ENCODE data around the gene VWF.
"Not testable (repeated sequence)": the region's sequence is repeated elsewhere in the genome, so short reads cannot be mapped to it uniquely, and the experiment has no call there.

The VWF gene

DNA sequence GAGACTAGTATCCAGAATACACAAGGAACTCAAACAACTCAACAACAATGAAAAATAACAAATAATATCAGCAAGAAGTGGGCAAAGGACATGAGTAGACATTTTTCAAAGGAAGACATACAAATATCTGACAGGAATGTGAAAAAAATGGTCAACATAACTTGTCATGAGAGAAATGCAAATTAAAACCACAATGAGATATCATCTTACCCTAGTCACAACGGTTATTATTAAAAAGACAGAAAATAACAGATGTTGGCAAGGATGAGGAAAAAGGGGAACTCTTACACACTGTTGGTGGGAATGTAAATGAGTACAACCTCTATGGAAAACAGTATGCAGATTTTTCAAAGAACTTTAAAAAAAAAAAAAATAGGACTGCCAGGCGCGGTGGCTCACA lies 20.4 kb downstream of the VWF start:
- no peak for DNase-seq (ENCODE audit: low read depth in 2 of 2)

DNA sequence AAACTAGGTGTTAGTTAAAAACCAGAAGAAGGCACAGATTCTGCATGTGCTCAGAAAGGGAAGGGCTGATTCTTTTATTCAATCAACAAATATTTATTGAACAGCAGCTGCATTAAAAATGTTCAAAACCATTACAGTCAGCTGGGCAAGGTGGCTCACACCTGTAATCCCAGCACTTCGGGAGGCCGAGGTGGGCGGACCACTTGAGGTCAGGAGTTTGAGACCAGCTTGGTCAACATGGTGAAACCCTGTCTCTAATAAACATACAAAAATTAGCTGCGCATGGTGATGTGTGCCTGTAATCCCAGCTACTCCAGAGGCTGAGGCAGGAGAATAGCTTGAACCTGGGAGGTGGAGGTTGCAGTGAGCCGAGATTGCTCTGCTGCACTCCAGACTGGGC lies 22.4 kb downstream of the VWF start:
- DNase-seq (ENCODE audit: low read depth in 2 of 2): not testable (repeated sequence)

DNA sequence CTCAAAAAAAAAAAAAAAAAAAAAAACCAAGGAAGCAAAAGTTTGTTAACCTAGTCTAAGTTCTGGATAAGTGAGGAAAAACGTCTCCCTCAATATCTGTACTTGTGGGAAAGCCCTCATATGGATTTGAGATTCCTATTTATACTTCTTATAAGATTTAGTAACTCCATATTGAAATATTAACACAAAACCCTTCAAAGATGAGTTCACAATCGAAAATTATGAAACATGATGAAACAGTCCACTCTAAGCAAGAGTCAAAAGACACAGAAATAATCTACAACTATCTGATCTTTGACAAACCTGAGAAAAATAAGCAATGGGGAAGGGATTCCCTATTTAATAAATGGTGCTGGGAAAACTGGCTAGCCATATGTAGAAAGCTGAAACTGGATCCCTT lies 25.2 kb downstream of the VWF start:
- no peak for DNase-seq (ENCODE audit: low read depth in 2 of 2)

DNA sequence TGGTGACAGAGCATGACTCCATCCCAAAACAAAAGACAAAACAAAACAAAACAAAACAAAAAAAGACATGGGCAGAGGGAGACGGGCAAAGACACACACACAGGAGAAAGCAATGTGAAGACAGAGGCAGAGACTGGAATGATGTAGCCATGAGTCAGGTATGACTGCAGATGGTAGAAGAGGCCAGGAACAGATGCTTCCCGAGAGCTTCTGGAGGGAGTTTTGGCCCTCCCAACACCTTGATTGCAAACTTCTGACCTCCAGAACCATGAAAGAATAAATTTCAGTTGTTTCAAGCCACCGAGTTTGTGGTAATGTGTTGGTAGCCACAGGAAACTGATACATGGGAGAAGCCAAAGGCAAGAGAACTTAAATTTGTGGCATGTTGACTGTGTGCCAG lies 27.1 kb downstream of the VWF start:
- no peak for DNase-seq (ENCODE audit: low read depth in 2 of 2)

DNA sequence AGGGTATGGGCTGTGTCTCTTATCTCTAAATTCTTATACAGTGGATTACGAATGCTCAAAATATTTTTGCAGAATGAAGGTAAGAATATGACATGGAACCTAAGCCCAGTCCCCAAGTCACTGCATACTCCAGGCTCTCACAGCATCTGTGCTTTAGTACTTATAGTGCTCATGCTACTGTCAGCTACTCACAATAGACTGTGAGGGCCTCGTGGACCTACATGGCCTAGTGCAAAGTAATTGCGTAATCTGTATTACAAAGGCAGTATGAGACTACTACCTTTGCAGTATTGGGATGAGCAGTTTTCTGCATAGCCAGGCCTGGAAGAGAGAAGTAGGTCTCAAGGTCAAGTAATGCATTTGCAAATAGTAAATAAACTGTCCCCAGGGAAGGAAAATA lies 27.9 kb downstream of the VWF start:
- DNase-seq (ENCODE audit: low read depth in 2 of 2): no peak

DNA sequence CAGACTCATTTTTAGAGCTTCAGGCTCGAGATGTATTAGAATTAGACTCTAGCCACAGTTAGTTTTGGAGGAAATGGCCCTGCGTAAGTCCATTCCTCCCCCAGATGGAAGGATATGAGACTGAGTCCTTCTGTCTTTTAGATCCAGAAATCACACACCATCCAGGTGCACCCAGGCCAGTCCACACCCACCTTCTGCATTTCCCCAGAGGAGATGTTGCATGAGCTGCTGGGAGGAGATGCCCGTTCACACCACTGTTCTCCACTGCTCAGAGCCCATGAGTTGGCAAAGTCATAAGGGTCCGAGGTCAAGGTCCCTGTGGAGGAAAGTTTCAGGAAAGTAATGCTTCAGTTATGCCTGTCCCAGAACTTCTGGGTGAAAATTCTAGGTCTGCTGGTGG lies 29.2 kb downstream of the VWF start:
- DNase-seq (ENCODE audit: low read depth in 2 of 2): no peak

DNA sequence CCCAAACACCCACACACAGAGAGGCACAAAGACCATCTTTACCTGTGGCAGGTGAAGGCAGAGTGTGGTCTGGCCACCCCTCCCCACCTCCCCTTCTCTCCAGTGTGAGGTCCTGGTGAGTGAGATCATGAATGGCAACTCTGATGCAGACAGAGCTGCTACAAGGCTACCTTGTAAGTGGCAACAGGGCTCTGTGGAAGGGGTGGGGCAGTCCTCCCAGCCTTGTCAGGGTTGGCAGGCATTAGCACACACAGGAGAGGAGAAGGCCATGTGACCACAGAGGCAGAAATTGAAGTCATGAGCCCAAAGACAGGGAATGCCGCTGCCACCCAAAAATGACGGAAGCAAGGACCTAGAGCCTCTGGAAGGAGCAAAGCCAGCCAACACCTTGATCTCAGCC lies 30.7 kb downstream of the VWF start:
- no peak for DNase-seq (ENCODE audit: low read depth in 2 of 2)

DNA sequence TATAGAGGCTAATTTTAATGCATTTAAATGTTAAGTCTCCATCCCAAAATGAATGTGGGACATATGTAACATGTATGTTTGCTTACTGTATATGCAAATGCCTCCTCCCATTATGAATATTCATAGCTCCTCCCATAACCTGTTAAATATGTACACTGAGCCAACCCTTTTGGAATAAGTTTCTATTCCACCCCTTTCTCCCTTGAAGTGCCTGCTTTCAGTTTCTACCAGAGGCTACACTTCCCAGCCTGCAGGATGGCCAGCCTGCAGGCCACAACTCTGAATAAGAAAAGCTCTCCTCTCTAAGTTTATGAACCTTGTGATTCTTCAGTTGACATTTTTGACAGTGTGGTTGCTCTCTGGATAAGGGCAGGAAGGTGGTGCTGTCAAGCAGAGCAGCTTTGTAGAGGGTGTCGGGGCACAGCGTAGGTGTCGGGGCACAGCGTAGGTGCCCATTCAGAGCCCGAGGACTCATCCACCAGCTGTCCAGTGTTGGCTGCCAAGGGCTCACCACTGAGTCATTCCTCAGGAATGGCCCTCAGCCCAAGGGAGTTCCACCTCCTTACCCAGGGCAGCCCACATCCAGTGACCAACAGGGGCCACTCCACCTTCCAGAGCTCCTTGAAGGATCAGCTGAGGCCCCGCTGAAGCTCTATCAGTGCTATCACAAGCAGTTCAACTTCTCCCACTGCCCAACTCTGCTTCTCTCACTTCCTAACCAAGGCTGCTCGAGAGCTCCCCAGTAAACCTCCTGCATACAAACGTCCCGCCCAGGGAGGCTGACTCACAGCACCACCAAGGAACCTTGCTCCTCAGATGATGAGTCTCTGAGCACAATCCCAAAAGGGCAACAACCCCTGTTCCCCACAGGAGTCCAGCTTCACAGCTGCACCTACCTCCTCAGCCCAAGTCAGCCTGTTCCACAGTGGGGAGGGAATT lies 31.4 kb downstream of the VWF start:
- DNase-seq (ENCODE audit: low read depth in 2 of 2): no peak

DNA sequence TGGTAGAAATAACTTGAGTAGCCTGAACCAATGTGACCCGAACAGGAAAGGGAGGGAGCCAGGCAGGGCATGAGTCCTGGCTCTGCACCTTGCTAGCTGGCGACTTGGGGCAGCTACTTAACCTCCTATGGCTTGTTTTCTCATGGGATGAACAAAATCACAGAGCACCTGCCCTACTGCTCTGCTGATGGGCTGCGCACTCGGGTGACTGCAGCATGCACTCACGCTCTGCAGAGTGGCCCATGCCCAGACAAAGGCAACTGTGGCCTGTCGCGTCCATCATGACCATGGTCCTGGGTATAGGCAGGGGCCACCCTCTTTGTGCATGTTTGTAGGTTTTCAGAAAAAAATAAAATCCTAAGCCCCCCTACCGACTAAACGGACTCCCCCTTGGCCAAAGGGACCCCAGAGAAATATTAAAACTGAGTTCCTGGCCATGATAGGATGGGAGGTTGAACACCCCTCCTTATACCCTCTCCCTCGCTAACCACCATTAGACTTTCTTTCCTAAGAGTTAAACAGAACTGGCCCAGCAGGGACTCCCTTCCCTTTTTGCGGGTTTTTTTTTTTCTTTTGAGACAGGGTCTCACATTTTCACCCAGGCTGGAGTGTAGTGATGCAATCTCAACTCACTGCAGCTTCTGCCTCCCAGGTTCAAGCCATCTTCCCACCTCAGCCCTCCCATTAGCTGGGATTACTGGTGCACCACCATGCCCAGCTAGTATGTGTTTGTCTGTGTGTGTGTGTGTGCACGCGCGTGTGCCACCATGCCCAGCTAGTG lies 32.5 kb downstream of the VWF start:
- no peak for DNase-seq (ENCODE audit: low read depth in 2 of 2)

DNA sequence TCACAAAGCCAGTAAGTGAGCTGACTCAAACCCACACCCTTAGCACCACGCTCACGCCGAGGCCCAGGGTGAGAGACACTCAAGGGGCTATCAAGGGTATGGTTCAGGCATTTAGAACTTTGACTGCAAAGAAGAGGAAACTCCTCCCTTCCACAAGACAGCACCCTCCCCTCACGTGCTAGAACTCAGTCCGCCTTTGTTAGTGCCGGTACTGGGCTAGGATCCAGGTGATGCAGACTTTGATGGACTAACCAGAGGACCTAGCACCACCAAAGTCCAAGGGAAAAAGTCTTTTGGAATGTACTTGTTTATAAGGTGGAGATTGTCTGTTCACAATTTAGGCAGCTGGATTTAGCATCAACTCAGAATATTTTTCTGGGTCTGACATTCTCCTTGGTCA lies 33.7 kb downstream of the VWF start:
- no peak for DNase-seq (ENCODE audit: low read depth in 2 of 2)

DNA sequence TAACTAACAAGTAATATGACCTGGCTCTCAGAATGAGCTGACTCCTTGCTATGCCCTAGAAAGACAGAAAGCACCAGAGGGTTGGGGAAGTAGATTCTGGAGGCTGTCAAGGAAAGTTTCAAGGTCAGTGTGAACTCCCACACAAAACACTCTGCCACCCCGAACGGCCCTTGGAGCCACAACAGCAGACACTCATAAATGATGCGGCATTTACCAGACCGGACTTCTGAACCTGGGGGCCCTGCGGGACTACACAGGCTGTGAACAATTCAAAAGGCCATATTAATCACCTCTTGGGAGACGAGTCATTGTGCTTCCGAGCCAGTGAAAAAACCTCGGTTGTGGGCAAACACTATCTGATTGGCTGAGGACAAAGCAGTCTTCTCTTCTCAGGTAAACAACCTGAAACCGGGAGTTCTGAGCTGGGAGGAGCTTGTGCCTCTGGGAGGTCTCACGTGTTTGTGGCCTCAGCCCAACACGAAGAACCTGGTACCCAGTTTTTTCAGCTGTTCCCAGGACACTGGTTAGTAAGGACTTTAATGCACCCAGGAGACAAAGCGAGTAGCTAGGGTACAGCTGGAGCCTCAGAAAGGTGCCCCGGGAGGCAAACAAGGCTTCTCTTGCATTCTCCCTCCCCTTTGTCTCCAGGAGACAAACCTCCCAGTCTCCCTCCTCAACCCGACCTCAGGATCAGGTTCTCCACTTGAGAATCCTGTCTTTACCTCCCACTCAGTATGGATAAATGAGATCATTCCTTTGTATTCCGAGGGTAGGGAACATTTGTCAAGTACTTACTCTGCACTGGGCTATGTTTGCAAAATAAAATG lies 35.3 kb downstream of the VWF start:
- DNase-seq (ENCODE audit: low read depth in 2 of 2): no peak

DNA sequence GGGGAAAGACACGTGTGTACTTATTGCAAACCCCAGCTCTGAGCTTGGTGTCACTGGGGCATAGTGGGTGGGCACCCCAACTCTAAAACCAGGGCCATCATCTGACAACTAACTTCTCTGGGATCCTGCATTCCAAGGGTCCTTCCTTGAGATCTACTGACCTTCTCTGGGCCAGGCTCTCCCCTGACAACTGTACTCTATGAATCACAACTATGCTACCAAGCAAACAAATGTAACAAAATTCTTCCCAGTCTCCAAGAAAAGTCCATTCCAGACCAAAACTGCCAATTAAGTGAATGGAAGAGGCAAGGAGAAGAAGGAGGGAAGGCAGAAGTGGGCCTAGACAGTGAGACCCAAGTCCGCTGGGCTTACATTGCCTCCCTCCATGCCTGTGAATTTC lies 38.2 kb downstream of the VWF start:
- DNase-seq (ENCODE audit: low read depth in 2 of 2): no peak

DNA sequence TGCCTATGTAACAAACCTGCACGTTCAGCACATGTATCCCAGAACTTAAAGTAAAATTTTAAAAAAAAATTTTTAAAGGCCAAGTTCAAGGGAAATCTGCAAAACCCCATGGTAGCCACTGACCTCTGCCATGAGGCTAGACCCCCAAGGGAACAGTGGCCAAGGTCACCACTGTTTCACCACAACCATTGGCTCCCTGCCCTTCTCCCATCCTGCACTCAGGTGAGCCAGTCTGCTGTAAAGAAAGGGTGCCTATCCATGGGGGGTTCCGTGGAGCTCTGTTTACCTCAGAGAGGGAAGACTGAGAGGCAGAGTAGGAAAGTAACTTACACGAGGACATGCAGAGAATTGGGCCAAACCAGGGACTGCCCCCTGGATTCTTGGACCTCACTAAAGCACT lies 38.6 kb downstream of the VWF start:
- no peak for DNase-seq (ENCODE audit: low read depth in 2 of 2)

DNA sequence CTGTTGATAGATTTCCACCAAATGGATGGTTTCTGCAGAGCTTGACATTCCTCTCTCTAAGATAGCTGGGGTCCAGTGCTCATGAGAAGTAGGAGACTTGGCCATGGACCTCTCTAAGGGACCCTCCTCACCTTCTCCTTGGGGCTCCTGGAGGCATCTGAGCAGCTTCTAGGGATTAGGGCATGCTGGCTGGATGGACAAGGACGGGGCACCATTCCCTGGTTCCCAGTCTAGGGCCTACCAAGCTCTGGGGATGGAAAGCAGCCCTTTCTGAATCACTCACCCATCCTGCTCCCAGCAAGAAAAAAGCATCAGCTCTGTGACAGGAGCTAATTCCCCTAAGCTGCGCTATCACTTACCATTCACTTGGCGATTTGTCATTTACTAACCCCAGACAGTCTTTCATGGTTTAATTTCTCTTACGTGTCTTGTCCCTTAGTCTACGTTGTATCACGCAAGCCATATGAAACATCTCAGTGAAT lies 39.5 kb downstream of the VWF start:
- no peak for DNase-seq (ENCODE audit: low read depth in 2 of 2)

DNA sequence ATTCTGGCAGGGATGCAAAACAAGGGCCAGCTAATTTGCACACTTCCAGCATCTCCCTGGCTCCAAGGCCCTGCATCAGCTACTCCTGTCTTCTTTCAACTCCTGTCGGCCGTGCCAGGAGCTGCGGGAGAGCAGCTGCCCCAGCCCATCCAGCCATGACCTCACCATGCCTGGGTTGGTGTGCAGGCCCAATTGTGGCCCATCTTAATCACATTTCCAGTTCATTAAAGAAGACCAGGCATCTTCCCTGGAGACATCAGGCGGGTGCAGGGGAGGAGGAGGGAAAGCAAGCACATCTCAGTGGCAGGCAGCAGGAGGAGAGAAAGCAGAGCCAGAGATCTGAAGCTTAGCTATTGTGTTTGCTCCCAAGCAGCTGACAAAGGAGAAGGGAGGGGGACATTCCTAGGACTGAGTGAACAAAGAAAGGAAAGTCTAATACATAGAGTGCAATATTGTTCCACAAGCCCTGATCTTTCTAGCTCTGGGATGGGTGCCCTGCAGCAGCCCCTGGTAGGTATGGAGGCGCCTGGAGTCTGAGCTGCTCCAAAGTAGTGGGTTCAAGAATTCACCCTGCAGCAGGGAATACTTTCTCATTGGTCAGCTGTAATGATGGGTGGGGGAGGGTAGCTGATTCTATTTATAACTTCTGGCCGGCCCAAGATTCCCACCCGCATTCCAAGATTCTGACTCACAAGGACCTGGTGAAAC lies 40.1 kb downstream of the VWF start:
- DNase-seq (ENCODE audit: low read depth in 2 of 2): peak; percentile 79 to 80

DNA sequence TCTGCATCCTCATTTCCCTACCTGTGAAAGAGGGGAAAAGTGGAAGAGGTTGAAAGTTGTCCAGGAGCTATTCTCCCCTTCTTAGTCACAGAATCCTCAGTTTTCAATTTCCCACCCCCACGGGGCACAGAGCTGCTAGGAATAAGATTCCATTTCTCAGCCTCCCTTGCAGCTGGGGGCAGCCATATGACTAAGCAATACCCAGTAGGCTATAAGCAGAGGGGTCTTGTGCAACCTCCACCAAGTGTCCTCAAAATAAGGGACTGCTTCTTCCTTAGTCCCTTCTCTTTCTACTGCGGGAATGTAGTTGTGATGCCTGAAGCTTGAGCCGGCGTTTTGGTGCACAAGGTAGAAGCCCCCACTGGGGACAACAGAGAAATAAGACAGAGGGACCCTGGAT lies 40.9 kb downstream of the VWF start:
- no peak for DNase-seq (ENCODE audit: low read depth in 2 of 2)

DNA sequence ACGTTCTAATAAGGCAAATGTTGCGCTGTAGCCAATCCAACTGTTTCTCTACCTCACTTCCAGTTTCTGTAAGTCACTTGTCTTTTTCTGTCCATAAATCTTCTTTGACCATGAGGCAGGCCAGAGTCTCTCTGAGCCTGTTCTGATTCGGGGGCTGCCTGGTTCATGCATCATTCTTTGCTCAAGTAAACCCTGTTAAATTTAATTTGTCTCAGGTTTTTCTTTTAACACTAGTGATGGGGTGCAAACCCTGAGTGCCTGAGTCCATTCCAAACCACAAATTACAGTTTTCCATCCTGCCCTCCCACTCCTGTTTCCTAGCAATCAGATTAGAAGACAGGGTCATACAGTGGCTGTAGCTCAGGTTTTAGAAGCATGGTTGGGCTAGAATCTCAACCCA lies 41.9 kb downstream of the VWF start:
- DNase-seq (ENCODE audit: low read depth in 2 of 2): no peak

DNA sequence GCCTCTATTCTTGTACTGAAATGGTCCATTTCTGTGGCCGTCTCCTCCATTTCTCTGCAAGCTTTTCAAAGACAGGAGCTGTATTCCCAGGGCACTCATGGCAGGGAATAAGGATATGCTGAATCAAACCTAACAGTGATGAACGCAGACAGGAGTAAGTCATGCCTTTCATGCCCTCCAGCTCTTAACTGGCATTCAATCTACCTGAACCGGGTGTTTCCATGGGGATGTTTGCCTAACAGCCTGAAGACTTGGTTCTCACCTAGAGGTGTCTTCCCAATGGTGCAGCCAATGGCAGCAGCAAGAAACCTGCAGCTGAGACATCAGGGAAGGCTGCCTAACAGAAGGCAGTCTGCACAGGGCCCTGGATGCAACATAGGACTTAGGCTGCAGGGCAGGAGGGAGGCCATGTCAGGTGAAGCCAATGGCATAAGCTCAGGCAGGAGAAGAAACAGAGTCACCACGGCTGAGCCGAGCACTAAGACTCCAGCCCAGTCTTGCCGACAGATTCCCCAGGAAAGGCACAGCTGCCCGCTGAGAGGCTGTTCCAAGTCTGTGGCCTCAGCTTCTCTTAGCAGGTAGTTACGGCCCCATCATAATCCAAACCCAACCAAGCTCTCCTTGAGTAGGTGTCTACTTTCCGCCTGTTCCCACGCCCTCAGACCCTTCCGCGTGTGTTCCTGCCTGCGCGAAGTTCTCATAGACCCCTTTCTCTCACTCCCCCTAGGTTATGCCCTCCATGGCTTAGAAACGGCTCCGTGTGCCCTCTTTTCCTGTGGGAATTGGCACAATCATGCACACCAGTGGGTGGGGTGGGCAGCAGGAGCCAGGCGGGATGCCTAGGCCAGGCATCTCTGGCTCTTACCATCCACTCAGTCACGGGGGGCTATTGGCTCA lies 44.1 kb downstream of the VWF start:
- no peak for DNase-seq (ENCODE audit: low read depth in 2 of 2)

DNA sequence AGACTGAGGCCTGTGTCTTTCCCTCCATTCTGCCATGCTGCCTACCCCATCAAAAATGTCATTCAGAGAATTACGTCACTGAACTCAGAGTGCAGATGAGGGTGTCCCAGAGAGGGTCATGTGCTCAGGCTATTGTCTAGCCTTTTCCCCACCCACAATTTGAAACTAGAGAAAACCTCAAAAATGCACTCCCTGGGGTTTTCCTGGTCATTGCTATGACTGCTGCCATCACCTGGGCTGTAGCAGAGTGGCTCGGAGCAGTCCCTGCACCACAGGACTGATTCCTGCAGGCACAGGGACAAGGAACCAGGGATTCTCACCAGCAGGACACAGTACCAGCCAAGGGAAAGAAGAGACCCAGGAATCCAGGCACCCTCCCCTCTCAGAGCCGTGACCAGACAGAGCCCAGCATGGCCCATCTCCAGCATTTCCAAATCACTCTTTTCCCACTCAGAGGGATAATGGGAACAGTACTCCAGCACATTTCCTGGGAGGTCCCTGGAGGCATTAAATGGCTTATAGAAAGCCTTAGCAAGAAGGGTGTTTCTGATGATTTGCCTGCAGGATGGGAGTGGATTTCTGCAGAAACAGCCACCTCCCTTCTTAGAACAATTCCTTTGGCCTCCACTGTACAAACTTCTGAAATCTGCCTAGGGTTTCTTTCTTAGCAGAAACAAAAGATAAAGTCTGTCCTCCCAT lies 45.9 kb downstream of the VWF start:
- no peak for DNase-seq (ENCODE audit: low read depth in 2 of 2)

DNA sequence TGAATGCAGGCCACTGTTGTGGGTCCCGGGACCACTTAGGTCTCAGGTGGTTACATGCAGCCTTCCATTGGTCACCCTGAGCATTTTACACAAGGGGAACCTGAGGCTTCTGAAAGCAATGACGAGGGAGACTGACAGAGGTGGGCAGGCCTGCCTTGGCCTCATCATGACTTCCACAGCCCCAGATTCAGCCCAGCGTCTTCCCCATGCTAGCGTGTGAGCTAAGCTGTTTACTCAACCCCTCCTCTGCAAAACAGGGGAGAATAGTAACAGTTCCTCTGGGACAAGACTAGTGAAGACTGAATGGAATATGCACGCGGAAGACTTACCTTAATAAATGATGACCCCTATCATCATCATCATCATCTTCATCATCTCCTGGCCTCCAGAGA lies 46.8 kb downstream of the VWF start:
- DNase-seq (ENCODE audit: low read depth in 2 of 2): no peak
